HepG2 (cell line): ENCODE results near the gene FAF1.

ENCODE experiments used
- ATF1 ChIP-seq: IDR thresholded peaks from 2 replicates; pipeline ENCODE4 v1.6.1; 2016; ENCODE audit warnings: mild to moderate bottlenecking, control low read depth
- RAD21 ChIP-seq: fragments of 450-650 bp; formaldehyde crosslinking; IDR thresholded peaks from 2 replicates; pipeline ENCODE4 v1.5.0; 2020; ENCODE audit warnings: mild to moderate bottlenecking
- ZNF3 ChIP-seq: IDR thresholded peaks from 2 replicates; pipeline ENCODE4 v1.7.0; 2017; ENCODE audit warnings: inconsistent platforms

DNA sequence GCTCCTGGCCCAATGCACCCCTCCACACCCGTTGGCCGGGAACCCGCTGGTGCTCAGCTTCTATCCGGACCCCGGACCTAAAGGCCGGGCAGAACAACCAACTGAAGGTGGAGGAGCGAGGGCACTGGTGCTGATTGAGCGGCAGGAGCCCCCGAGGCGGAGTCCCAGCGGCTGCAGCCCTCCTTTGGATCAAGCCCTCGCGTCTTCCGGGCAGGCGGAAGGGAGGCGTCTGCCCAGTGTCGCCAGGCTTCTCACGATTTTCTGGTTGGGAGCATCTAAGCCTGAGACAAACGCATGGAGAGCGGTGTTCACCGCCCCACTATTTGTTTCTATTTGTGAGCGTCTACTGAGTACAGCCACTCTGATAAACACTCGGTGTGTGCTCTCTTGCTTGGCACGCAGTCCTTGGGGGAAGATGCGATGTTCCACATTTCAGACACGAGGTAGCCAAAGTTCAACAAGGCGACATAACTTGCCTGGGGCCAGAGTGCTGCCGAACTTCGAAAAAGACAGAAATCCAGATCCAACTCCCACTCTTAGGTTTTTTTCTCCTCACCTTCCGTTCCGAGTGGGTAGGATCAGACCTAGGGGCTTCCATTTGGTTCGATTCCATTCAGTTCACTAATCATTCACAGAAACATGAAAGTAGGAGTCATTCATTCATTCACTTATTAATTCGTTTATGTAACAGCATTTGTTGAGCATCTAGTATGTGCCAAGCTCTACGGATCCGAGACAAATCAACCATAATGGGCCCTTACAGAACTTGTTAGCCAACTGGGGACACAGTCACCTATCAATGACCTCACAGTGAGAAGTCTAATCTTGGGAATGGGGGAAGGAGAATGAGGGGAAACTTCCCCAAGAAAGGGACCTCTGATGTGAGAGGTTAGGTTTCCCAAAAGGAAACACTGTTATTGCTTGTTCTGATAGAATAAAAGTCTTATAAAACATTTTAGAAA is 532.0 kb downstream of the FAF1 start:
- TF ChIP-seq ATF1 (CRISPR knock-in tag): no peak
- TF ChIP-seq RAD21 (CRISPR knock-in tag): no peak
- TF ChIP-seq ZNF3 (CRISPR knock-in tag): no peak
